GM03348 (cell line): ENCODE data around the gene DDX10.

Source experiments
- DNase-seq: peaks from one replicate; pipeline ENCODE4 v3.0.0; 2012; ENCODE audit warnings: low spot score

Gene DDX10

DNA sequence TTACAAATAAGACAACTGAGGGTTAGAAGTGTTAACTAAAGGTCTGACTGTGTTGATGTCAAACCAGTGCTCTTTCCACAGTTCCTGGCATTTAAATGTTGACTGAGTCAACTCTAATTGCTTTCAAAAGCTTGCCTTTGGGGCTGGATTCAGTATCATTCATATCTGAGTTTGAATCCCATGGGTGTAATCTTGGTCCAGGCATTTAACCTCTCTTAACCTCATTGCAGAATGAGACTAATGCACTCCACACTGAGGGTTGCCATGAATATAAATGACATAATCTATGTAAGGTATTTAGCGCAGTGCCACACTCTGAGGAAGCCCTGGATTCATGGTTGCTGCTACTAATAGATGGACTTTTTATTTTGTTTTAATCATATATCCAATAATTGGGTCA lies 274.3 kb downstream of the DDX10 start:
- no peak for DNase-seq

- no peak for DNase-seq
Measured at GRCh38 chr11:108943853-108944252, 279.0 kb downstream of the DDX10 start.

DNA sequence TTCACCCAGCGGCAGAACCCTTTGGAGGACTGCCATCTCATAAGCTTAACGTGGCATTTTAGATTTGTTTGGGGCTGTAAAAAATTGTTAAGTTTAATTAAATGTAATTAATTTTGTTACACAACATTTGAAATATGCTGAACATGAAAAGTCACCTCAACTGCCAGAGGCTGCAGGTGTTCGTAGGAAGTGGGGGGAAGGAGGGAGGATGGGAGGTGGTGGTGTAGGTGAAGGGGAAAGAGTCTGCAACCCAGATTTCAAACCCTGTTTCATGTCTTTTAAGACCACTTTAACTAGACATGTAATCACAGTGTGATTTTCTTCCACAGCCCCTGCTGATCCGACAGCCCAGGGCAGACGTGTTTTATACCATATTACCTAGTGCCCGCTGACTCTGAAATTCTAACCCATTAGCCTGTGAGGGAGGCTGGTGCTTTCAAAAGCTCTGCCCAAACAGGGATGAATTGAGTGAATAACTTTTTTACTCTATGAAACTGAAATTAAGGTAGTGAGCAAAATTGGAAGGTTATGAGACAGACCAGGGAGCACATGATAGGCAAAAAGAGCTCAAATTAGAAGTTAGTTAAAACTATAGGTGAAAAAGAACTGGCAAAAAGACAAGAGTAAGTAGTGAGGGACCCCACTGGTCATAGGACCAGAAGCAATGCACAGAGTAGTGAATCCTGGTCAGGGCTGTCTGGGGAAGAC lies 279.8 kb downstream of the DDX10 start:
- DNase-seq = no peak

GRCh38 chr11:108945341-108945740 lies 280.5 kb downstream of the DDX10 start:
- no peak for DNase-seq

GRCh38 chr11:108947654-108948570 lies 283.0 kb downstream of the DDX10 start:
- peak; percentile 34 for DNase-seq

DNA sequence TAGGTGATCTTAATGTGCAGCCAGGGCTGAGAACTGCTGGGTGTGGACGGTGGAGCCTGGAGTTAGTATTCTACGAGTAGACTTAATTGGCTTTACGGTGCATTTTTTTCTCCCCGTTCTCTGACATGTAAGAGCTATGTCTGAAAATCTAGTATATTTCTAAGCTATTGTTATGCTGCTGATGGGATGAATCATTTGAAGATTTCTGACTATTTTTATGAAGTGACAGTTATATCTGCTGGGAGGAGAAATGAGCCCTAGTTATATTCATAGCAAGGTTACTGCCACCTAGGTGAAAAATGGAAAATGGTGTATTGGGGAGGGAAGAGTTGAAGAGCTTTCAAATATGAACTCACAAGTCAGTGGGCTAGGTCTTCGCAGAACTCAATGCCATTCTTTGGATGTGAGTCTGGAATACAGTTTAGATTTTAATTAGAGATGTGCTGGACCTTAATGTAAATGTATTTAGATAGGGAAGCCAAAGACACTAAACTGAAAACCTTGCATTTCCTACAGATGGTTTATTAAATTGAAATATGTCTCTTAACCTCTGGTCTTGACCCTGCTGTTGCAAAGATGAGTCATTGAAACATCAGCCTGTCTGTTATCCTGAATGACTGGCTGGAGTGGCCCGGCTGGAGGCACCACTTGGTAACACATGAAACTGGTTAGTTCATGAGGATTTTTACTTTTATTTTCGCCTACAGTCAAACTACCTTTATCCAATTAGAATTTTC lies 293.7 kb downstream of the DDX10 start:
- peak; percentile 75 for DNase-seq

- no peak for DNase-seq
Measured at GRCh38 chr11:108959105-108959761, 294.4 kb downstream of the DDX10 start.

DNA sequence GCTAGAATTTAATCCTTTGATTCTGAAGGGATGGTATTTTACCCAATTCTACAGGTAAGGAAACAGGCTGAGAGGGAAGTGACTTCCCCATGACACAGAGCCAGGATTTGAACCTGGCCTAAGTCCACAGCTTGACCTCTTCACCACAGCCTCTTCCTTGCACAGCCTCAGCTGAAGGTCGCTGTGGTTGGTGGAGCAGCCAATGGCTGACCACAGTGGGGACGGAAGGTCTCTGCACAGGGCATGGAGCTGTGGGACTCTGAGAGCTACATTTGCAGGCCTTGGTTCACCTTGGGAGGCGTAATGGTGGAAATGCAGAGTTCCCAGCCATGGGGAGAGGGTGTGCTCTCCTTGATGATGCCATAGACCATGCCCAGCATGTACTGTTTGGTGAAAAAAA lies 295.0 kb downstream of the DDX10 start:
- no peak for DNase-seq

DNA sequence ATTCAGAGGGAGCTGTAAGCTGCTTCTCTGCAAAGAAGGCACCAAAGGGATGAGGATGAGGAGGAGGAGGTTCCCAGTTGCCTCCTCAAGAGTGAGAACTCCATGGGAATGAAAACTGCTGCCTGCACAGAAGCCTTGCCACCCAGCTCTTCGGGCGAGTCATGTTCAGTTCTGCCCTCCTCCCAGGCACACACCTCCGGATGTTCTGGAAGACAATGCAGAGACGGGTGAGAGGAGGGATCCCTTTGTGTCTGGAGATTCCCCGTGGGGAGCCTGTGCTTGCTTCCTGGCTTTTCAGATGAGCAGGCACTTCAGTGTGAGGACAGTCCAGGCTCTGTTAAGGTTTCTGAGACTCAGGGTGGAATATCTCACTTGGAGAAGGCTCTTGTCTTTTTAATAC lies 295.6 kb downstream of the DDX10 start:
- no peak for DNase-seq

DNA sequence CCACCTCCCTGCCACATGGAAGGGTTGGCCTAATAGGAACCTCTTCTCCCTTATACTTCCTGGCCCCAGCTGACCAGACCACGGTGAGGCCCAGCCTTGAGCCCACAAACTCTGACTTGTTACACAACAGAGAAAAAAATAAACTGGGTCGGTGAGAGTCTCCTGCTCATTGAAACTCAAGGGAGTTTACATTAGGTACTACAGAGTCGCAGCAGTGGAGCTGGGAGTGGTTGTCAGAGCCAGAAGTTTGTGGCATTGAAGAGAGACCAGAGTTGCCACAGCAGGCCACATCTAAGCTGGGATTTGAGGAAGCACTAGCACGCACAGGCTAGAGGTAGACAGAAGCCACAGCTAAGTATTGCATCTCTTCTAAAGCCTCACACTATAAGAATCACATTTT lies 296.2 kb downstream of the DDX10 start:
- no peak for DNase-seq

DNA sequence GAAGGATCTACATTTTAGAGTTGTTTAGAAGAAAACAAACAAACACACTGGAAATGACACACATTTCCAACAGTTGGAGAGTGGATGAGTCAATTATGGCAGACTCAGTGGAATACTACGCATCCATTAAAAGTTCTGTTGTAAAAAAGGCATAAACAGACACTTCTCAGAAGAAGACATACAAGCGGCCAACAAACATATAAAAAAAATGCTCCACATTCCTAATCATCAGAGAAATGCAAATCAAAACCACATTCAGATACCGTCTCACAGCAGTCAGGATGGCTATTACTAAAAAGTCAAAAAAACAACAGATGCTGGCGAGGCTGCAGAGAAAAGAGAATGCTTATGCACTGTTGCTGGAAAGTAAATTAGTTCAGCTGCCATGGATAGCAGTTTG lies 298.2 kb downstream of the DDX10 start:
- DNase-seq = no peak

DNA sequence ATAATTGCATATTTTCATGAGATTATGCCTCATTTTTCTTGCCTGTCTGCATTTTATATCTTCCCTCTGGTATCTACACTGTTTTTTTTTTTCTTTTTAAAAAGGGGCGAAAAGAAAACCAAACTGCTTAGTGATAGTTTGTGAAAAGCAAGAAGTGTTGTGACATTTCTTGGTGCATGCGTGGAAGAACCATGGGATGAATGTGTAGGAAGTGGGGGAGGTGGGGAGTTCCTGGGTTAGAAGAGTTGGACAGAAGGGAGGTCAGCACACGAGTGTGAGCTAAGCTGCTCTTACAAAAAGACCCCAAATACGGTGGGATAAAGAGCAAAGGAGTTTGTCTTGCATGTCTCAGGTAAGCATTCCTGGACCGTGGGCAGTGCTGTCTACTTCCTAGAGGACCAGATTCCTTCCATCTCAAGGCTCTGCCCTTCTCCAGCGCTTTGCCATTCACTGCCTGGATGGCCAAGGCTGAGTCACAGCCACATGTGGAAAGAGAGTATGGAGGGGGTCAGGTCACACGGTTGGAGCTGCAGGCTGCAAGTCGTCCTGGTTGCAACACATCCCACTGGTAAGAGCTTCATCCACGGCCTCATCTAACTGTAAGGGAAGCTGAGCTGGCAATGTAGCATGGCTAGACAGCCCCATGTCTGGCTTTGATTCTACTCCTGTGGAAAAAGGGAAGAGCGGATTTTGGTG lies 300.6 kb downstream of the DDX10 start:
- DNase-seq = peak; percentile 63

DNA sequence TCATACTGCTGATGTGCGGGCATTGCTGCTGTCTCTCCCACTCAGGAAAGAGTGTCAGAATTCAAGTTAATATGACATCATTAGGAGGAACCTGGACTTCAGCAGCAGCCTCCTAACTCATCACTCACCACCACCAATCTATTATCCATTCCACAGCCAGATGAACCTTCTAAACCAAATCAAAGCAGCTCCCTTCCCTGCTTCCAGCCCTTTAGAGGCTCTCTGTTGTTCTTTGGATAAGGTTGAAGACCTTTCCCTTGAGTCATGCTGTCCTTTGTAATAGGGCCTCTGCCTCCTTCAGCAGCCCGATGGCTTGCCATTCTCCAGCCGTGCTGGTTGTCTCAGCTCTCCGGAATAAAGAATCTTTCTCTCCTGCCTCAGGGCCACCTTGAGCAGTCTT lies 301.3 kb downstream of the DDX10 start:
- no peak for DNase-seq

GRCh38 chr11:108966978-108967377 lies 302.1 kb downstream of the DDX10 start:
- no peak for DNase-seq

DNA sequence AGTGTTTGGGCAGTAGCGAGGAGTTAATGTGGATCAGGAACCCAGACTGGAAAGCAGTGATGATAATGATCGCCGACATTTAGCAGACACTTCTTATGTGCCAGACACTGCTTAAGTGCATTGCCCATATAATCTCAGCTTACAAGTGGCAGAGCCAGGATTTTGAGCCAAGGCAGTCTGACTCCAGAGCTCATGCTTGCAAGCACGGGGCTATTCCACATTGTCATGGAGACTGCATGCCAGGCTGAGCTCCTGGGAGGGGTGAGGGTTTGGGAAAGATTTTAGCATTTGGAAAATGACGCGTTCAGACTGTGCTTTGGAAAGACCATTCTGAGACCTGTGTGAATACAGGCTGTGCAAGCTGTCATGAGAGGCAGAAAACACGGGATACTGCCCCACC lies 302.7 kb downstream of the DDX10 start:
- peak; percentile 55 for DNase-seq

- DNase-seq = no peak
Measured at GRCh38 chr11:108970221-108970991, 305.5 kb downstream of the DDX10 start.

DNA sequence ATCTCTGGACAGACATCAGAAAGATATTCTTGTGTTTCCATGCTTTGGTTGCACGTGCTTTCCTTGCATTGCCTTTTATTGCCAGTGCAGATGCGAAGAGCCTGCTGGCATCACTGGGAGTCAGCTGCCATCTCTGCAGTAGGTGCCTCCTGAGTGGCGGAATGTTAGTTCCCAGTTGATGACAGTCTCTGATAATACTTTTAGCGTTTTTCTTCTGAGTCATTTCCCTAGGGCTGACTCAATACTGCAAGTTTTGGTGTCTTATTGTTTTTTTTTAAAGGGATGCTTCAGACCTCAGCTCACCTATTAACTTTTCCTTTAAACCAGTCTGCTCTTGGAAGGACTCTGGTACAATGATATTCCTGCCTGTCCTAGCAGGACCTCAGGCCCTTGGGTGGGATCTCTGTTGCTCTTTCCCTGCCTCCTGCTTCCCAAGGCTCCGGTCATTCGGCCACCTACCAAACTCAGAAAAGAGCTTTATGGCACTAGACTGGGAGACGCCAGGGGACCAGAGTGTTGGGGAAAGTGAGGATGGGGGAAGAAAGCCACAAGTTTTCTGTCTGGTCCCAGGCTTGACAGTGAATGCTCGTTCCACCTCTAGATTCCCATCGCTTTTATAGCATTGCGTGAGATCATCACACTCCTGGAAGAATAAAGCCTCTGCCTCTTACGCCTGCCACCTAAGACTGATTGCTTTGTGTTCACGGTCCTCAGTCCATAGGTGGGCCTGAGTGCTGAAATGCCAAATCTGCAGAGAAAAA lies 308.7 kb downstream of the DDX10 start:
- DNase-seq = peak; percentile 87

DNA sequence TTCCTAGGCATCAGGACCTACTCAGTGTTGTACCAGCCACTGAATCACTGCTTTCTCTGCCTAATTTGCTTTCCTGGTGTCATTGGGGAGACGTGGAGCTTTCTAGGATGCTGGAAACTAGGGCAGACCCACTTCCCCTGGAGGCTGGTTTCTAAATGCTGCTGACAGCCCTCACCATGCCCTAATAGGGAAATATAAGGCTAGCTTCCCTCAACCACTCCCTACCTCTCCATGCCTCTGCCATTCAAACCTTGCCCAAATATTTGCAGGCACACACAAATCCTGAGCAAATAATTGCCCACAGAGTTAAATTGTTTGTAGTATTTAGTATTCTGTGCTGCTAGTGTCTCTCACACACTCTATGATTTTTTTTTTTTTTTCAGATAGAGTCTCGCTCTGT lies 310.2 kb downstream of the DDX10 start:
- DNase-seq = no peak

DNA sequence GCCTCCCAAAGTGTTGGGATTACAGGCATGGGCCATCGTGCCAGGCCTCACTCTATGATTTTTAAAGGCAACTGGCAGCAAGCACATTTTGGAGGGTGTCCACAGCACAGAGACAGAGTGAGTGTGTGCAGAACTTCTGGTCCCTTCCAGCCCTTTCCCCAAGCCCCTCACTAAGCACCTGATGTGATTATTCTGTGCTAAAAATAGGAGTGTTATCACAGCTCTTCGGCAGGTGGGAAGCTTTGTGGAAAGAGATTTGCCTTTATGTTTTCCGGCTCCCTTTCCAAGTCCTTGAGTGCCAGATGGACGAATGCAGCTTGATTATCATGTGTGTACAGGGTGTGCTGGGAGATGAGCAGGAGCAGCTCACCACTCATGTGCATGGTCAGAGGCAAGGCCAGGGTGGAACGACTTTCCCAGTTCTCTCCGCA lies 310.8 kb downstream of the DDX10 start:
- no peak for DNase-seq
